Small intestine (tissue), 7 donors: ENCODE measurements around the gene NECTIN3. TPM values are rescaled to one million over a fixed set of nuclear protein-coding genes. Genes with fewer than 3 reads are reported as not detected.
A peak's percentile ranks its signal among the peaks of the same experiment; 100 is the strongest.

Experiments used
- DNase-seq, 2 donors: peaks; one replicate each; pipeline versions ENCODE4 v3.0.0 to v3.0.0-alpha.2; 2013
- FAIRE-seq: peaks from 2 replicates; lab custom pipeline; 2012; peaks lifted over from hg19 to GRCh38; lab: Jason Lieb, UNC
- H3K27ac ChIP-seq, 3 donors: one replicate each; pipeline ENCODE4 v1.5.1; 2013; ENCODE audit warnings: low read length in 2 of 3, mild to moderate bottlenecking in 2 of 3, control low read depth in 1 of 3, inconsistent platforms in 1 of 3, low read depth in 1 of 3, moderate library complexity in 1 of 3
- H3K27me3 ChIP-seq, 3 donors: one replicate each; pipeline ENCODE4 v1.6.1; 2013; ENCODE audit warnings: low read length in 3 of 3, inconsistent platforms in 1 of 3; ENCODE audit not compliant: control insufficient read depth in 3 of 3, insufficient read depth in 3 of 3
- H3K36me3 ChIP-seq, 3 donors: one replicate each; pipeline ENCODE4 v1.6.1; 2013; ENCODE audit warnings: low read length in 3 of 3, inconsistent platforms in 1 of 3, low read depth in 1 of 3, mild to moderate bottlenecking in 1 of 3, moderate library complexity in 1 of 3; ENCODE audit not compliant: control insufficient read depth in 3 of 3, insufficient read depth in 2 of 3
- H3K4me1 ChIP-seq, 3 donors: one replicate each; pipeline ENCODE4 v1.6.1; 2013; ENCODE audit warnings: low read length in 2 of 3, inconsistent platforms in 1 of 3, low read depth in 1 of 3, mild to moderate bottlenecking in 1 of 3, moderate library complexity in 1 of 3; ENCODE audit not compliant: control insufficient read depth in 3 of 3, insufficient read depth in 2 of 3
- H3K4me3 ChIP-seq, 3 donors: one replicate each; pipeline ENCODE4 v1.5.1; 2013; ENCODE audit warnings: low read length in 3 of 3, control low read depth in 1 of 3, inconsistent platforms in 1 of 3, low read depth in 1 of 3, mild to moderate bottlenecking in 1 of 3, moderate library complexity in 1 of 3
- H3K9me3 ChIP-seq, 2 donors: one replicate each; pipeline ENCODE4 v1.6.1; 2013; ENCODE audit warnings: low read depth in 1 of 2, low read length in 1 of 2; ENCODE audit not compliant: control insufficient read depth in 2 of 2, insufficient read depth in 1 of 2
- WGBS, 3 donors: extraction: QIAGEN DNeasy Blood & Tissue Kit; methylation state at CpG; one replicate each; pipeline ENCODE4 v1.1.7; 2013; 5-methylcytosine and 5-hydroxymethylcytosine counted together
- polyA plus RNA-seq, 4 donors: library from polyadenylated mRNA; stranded (reverse) in 3 of 4; unstranded in 1 of 4; fragments of 200-250 nt in 3 of 4; fragments of 120-200 nt in 1 of 4; gene quantifications; one replicate each; pipeline versions ENCODE4 v1.2.1 to v1.2.3, GENCODE V29; 2013
- donor health status: healthy with polysubstance abuse.
- donor health status: control.
- donor health status: control.
- donor health status: Bipolar disorder and iron deficiency.
- donor health status: healthy.

The NECTIN3 gene
- polyA plus RNA-seq, 4 donors: 5.9 to 36.9 (median 15.0) TPM

- no peaks in the 10 kb centered on the region for H3K27me3 ChIP-seq
- 92 to 95% (median 94%) methylated on average over 3 of the region's 3 CpGs for WGBS, 3 donors
- no peak for FAIRE-seq
- no peaks in the 10 kb centered on the region for H3K36me3 ChIP-seq
- no peaks in the 10 kb centered on the region for H3K4me1 ChIP-seq
- no peak for DNase-seq
- H3K4me3 ChIP-seq: no peak overlapping the region
- H3K9me3 ChIP-seq: no peaks in the 10 kb centered on the region
- no peak overlapping the region for H3K27ac ChIP-seq
Measured at GRCh38 chr3:111229301-111229700, 157.7 kb downstream of the NECTIN3 start.

- FAIRE-seq (no peak), DNase-seq (no peak)
- peaks cover 0 to 3% of the 10 kb centered on the region in 2 donors for H3K9me3 ChIP-seq
- H3K27me3 ChIP-seq: no peaks in the 10 kb centered on the region
- WGBS, 3 donors: 81 to 91% (median 87%) methylated on average over 6 of the region's 6 CpGs
- H3K4me1 ChIP-seq: no peaks in the 10 kb centered on the region
- no peaks in the 10 kb centered on the region for H3K36me3 ChIP-seq
- no peak overlapping the region for H3K4me3 ChIP-seq
- H3K27ac ChIP-seq: no peak overlapping the region
Measured at GRCh38 chr3:111236836-111237713, 165.5 kb downstream of the NECTIN3 start.

GRCh38 chr3:111237946-111238345, 166.3 kb downstream of the NECTIN3 start:
- WGBS, 3 donors: 76 to 80% (median 79%) methylated on average over 1 of the region's 1 CpG
- H3K27me3 ChIP-seq: no peaks in the 10 kb centered on the region
- H3K4me3 ChIP-seq: no peak overlapping the region
- H3K27ac ChIP-seq: no peak overlapping the region
- H3K9me3 ChIP-seq: peaks cover 1 to 12% of the 10 kb centered on the region in 2 donors
- DNase-seq (no peak), FAIRE-seq (no peak)
- H3K36me3 ChIP-seq: no peaks in the 10 kb centered on the region
- H3K4me1 ChIP-seq: no peaks in the 10 kb centered on the region

GRCh38 chr3:111238885-111239284, 167.3 kb downstream of the NECTIN3 start:
- FAIRE-seq (no peak), DNase-seq (peak in 1 of 2 donors; percentile 57)
- H3K36me3 ChIP-seq: no peaks in the 10 kb centered on the region
- no peak overlapping the region for H3K4me3 ChIP-seq
- H3K9me3 ChIP-seq: peaks cover 1 to 17% of the 10 kb centered on the region in 2 donors
- WGBS, 3 donors: 32 to 48% (median 32%) methylated on average over 1 of the region's 1 CpG
- no peak overlapping the region for H3K27ac ChIP-seq
- no peaks in the 10 kb centered on the region for H3K27me3 ChIP-seq
- no peaks in the 10 kb centered on the region for H3K4me1 ChIP-seq

- Histone ChIP-seq H3K36me3 (no peaks in the 10 kb centered on the region), H3K4me1 (no peaks in the 10 kb centered on the region), H3K27ac (no peak overlapping the region), H3K9me3 (peaks cover 1 to 17% of the 10 kb centered on the region in 2 donors), H3K4me3 (no peak overlapping the region), H3K27me3 (no peaks in the 10 kb centered on the region)
- no peak for FAIRE-seq
- 88 to 90% (median 89%) methylated on average over 1 of the region's 1 CpG for WGBS, 3 donors
- no peak for DNase-seq
Measured at GRCh38 chr3:111241960-111242359, 170.3 kb downstream of the NECTIN3 start.
